ENCODE measurements around the gene IL2. TPM values are rescaled to one million over a fixed set of nuclear protein-coding genes. Genes with fewer than 3 reads are reported as not detected.

IL2 gene
- total and polyA plus RNA-seq, 2 donors (not counting 3 experiments of a cell fraction or from before 2014, with no cell fraction given), result not detected

GRCh38 chr4:122431351-122431750, 25.2 kb downstream of the IL2 start:
- dilution Hi-C loops (cut with MboI; ENCODE audit: extremely low pct_ligation_motif_present, low sequenced_read_pairs), result no loop called here
- FAIRE-seq, result no peak
- TF ChIP-seq EZH2 (IDR thresholded peaks at IDR 0.05; ENCODE audit: borderline replicate concordance, low read depth, low read length, severe bottlenecking), result no peak
- TF ChIP-seq MAX (IDR thresholded peaks at IDR 0.05; ENCODE audit: insufficient read depth, insufficient read length), result no peak
- TF ChIP-seq POLR2A (IDR thresholded peaks at IDR 0.05; ENCODE audit: low read depth, low read length), result no peak
- no peak for TF ChIP-seq GATA2 (IDR thresholded peaks at IDR 0.05; ENCODE audit: insufficient read depth, insufficient read length, low read depth, low read length)
- TF ChIP-seq FOS (IDR thresholded peaks at IDR 0.05; ENCODE audit: borderline replicate concordance, insufficient read depth, low read length), result no peak
- POLR2A ChIA-PET, result no interaction called here
- Histone ChIP-seq H3K9ac (replicated peaks; ENCODE audit: extremely low read depth, insufficient read depth, low read length) (no peak overlapping the region), H3K4me2 (ENCODE audit: insufficient read depth, low read length) (no peak overlapping the region), H2AFZ (ENCODE audit: low read depth, low read length) (no peak overlapping the region), H3K27me3 (ENCODE audit: control insufficient read depth in 2 of 2, insufficient read depth in 2 of 2, low read length in 2 of 2) (peaks cover 0 to 11% of the 10 kb centered on the region in 2 experiments), H3K27ac (ENCODE audit: insufficient read depth, low read depth, low read length) (no peak overlapping the region), H3K9me1 (replicated peaks; ENCODE audit: control insufficient read depth, extremely low read depth, insufficient read depth, low read length) (no peaks in the 10 kb centered on the region), H3K79me2 (ENCODE audit: control insufficient read depth, insufficient read depth, low read length) (no peaks in the 10 kb centered on the region), H3K36me3 (ENCODE audit: control insufficient read depth in 2 of 2, extremely low read depth in 1 of 2, insufficient read depth in 2 of 2, low read length in 2 of 2) (no peaks in the 10 kb centered on the region), H4K20me1 (replicated peaks; ENCODE audit: control insufficient read depth, extremely low read depth, insufficient read depth, low read length) (no peaks in the 10 kb centered on the region), H3K4me1 (ENCODE audit: control insufficient read depth, extremely low read depth, insufficient read depth, low read length) (no peaks in the 10 kb centered on the region), H3K4me3 (replicated peaks in 1 of 3; ENCODE audit: insufficient read depth in 1 of 3, low read depth in 1 of 3, low read length in 3 of 3) (no peak overlapping the region), H3K9me3 (replicated peaks; ENCODE audit: control insufficient read depth, insufficient read depth, low read length) (no peaks in the 10 kb centered on the region)
- no peak for DNase-seq (ENCODE audit: low read depth, low spot score)
- intact Hi-C loops (cut with micrococcal nuclease), result no loop called here
- CTCF ChIA-PET, result no interaction called here
- no TSS peak for BruUV-seq (replicated peaks)

GRCh38 chr4:122423246-122423645, 33.3 kb downstream of the IL2 start:
- Histone ChIP-seq H3K9ac (replicated peaks; ENCODE audit: extremely low read depth, insufficient read depth, low read length) (no peak overlapping the region), H3K9me1 (replicated peaks; ENCODE audit: control insufficient read depth, extremely low read depth, insufficient read depth, low read length) (no peaks in the 10 kb centered on the region), H3K4me3 (replicated peaks in 1 of 3; ENCODE audit: insufficient read depth in 1 of 3, low read depth in 1 of 3, low read length in 3 of 3) (no peak overlapping the region), H3K4me2 (ENCODE audit: insufficient read depth, low read length) (no peak overlapping the region), H3K4me1 (ENCODE audit: control insufficient read depth, extremely low read depth, insufficient read depth, low read length) (no peaks in the 10 kb centered on the region), H4K20me1 (replicated peaks; ENCODE audit: control insufficient read depth, extremely low read depth, insufficient read depth, low read length) (no peaks in the 10 kb centered on the region), H3K27ac (ENCODE audit: insufficient read depth, low read depth, low read length) (no peak overlapping the region), H3K79me2 (ENCODE audit: control insufficient read depth, insufficient read depth, low read length) (no peaks in the 10 kb centered on the region), H2AFZ (ENCODE audit: low read depth, low read length) (no peak overlapping the region), H3K36me3 (ENCODE audit: control insufficient read depth in 2 of 2, extremely low read depth in 1 of 2, insufficient read depth in 2 of 2, low read length in 2 of 2) (no peaks in the 10 kb centered on the region), H3K27me3 (ENCODE audit: control insufficient read depth in 2 of 2, insufficient read depth in 2 of 2, low read length in 2 of 2) (peaks cover 0 to 4% of the 10 kb centered on the region in 2 experiments), H3K9me3 (replicated peaks; ENCODE audit: control insufficient read depth, insufficient read depth, low read length) (no peaks in the 10 kb centered on the region)
- BruUV-seq (replicated peaks), result no TSS peak
- POLR2A ChIA-PET, result no interaction called here
- CTCF ChIA-PET, result no interaction called here
- intact Hi-C loops (cut with micrococcal nuclease), result no loop called here
- DNase-seq (ENCODE audit: low read depth, low spot score), result no peak
- no peak for TF ChIP-seq GATA2 (IDR thresholded peaks at IDR 0.05; ENCODE audit: insufficient read depth, insufficient read length, low read depth, low read length)
- TF ChIP-seq CTCF (IDR thresholded peaks at IDR 0.05; ENCODE audit: extremely low read depth in 1 of 2, insufficient read depth in 1 of 2, low read depth in 1 of 2, low read length in 2 of 2), result no peak
- TF ChIP-seq EZH2 (IDR thresholded peaks at IDR 0.05; ENCODE audit: borderline replicate concordance, low read depth, low read length, severe bottlenecking), result no peak
- TF ChIP-seq POLR2A (IDR thresholded peaks at IDR 0.05; ENCODE audit: low read depth, low read length), result no peak
- no peak for TF ChIP-seq JUN (IDR thresholded peaks at IDR 0.05; ENCODE audit: borderline replicate concordance, insufficient read depth, insufficient read length, low read depth)
- no peak for TF ChIP-seq MYC (IDR thresholded peaks at IDR 0.05; ENCODE audit: low read depth, low read length)
- TF ChIP-seq MAX (IDR thresholded peaks at IDR 0.05; ENCODE audit: insufficient read depth, insufficient read length), result no peak
- no peak for TF ChIP-seq POLR2AphosphoS5 (IDR thresholded peaks at IDR 0.05; ENCODE audit: insufficient read depth, low read depth, low read length)
- no peak for TF ChIP-seq FOS (IDR thresholded peaks at IDR 0.05; ENCODE audit: borderline replicate concordance, insufficient read depth, low read length)
- dilution Hi-C loops (cut with MboI; ENCODE audit: extremely low pct_ligation_motif_present, low sequenced_read_pairs), result no loop called here
- no peak for FAIRE-seq
